GM12892 (cell line): Measurements from ENCODE around the gene ARHGEF10L.

ENCODE experiments used
- POLR2A ChIP-seq: IDR thresholded peaks from 2 replicates; pipeline ENCODE4 v1.6.1; 2011; ENCODE audit warnings: low read depth, low read length, control low read depth
- POLR2AphosphoS5 ChIP-seq: IDR thresholded peaks from 2 replicates; pipeline ENCODE4 v1.6.1; 2011; ENCODE audit warnings: low read depth, low read length, control low read depth

DNA sequence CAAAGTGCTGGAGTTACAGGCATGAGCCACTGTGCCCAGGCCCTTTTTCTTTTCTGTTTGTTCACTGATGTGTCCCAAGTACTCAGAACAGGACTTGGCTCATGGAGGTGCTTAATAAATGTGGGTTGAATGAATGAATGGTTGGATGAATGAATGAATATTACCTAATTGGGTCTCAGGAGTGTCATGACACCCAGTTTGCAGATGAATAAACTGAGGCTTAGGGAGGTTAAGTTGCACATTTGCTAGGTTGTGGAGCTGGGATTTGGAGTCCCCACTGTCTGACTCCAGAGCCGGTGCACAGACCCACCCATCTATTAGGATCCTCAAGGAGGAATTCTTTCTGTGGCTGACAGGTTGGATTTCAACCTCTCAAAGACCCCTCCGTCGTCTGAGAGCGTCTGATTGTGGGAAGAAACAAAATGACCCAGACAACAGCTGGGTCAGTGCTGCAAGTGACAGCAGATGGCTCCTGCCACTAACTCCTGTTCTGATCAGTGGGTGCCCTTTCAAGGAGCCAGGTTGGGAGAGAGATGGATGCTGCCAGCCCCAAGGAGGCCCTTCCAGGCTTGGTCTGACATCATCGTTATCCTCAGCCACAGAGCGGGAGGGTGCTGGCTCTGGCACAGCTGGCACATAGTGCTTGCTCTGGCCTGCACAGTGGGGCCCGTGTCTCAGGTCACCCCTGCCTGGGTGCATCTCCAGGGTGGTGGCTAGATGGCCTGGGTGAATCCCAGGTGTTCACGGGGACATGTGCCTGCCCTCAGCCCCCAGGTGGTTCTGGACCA is 24.2 kb downstream of the ARHGEF10L start:
- TF ChIP-seq POLR2A (no peak), POLR2AphosphoS5 (no peak)
